GM03348 (cell line): ENCODE data around the gene TMEM107.
"Not testable (repeated sequence)": the region's sequence is repeated elsewhere in the genome, so short reads cannot be mapped to it uniquely, and the experiment has no call there.

Source experiments
- DNase-seq: peaks from one replicate; pipeline ENCODE4 v3.0.0; 2012; ENCODE audit warnings: low spot score

Gene TMEM107

DNA sequence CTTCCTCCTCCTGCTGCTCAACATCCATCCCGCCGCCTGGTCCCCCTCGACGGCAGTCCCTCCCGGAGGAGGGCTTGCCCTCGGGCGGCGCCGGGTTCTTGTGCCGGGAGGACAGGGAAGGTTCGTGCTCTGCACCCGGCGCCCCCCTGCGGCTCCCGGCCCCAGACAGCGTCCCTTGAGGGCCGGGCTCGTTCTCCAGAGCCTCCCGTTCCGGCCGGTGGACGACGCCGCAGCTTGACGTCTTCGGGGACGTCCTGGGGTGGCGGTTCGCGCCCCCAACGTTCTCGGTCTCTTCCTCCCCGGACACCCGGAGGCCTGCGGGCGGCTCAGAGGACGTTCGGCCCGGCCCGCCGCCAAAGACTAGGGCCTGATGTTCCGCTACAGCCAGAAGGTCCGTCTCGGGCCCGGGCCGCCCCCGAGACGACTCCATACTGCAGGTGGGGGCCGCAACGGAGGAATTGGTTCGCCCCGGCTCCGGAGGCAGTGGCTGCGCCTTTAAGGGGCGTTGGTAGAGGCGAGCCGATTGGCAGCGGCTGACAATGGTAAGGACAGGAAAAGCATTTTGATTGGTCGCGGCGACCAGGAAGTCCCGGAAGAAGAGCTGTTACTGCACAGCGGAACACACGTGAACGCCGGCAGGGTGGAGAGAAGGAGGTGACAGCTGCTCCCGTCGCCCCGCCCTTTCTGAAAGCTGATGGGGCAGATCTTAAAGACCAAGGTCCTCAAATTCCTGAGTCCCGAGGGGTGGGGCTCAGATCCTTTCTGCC, 13.7 kb upstream of the TMEM107 start, which contains the start of gene BORCS6:
BORCS6 (minus strand) TSS at position 470 of the 767 bp plus-strand sequence; CDS start at position 430, 40 bp downstream.
- peak; percentile 97 for DNase-seq

DNA sequence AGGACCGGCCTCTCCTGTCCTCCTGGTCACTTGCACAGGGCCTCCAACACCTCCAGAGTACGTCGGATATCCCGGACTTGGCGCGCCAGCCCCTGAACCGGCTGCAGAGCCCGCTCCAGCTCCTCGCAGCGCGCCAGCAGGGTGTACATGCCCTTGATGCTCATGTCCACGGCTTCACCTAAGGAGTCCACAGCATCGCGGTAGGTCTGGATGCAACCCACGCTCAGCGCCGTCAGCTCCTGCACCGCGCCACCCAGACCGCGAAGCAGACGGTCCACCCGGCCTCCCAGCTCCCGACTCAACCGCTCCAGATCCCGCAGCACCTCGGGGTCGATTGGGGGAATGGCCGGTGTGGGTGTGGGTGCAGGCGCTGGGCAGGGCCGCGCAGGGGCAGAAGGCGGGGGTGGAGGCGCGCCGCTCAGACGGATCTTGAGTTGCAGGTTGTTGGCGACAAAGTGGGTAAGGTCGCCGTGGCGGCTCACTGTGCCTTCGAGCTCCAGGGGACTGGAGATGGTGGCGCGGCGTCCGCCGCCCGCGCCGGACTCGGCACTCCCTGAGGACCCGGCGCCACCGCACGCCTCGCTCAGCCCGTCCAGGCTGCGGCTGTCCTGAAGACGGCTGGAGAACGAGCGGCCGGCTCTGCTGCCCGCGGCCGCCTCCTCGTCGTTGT, 13.0 kb upstream of the TMEM107 start:
- peak; percentile 18 for DNase-seq

DNA sequence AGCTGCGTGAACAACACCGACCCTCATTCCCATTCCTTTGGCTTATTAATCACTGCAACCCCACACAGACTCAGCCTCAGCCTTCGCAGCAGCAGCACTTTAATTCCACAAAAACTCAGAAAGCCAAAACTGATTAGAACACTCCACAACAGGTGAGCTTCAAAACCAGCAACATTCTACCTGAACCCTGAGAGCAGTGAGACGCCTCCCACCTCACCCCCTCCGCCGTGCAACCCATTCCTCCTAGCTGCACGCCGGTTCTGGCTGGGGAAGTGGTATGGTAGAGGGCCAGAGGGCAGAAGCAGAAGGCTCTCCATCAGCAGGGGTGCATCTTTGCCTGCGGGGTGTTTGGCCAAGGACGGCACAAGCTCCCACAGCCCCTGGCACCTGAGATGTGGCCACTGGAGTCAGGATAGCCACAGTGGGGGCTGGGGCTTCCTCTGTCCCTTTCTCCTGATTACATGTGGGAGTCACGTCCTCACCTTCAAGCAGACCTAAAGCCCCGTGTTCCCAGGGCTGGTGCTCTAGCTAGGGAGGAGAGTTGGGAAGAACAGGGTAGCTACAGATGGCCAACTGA, 12.2 kb upstream of the TMEM107 start:
- DNase-seq, result no peak

DNA sequence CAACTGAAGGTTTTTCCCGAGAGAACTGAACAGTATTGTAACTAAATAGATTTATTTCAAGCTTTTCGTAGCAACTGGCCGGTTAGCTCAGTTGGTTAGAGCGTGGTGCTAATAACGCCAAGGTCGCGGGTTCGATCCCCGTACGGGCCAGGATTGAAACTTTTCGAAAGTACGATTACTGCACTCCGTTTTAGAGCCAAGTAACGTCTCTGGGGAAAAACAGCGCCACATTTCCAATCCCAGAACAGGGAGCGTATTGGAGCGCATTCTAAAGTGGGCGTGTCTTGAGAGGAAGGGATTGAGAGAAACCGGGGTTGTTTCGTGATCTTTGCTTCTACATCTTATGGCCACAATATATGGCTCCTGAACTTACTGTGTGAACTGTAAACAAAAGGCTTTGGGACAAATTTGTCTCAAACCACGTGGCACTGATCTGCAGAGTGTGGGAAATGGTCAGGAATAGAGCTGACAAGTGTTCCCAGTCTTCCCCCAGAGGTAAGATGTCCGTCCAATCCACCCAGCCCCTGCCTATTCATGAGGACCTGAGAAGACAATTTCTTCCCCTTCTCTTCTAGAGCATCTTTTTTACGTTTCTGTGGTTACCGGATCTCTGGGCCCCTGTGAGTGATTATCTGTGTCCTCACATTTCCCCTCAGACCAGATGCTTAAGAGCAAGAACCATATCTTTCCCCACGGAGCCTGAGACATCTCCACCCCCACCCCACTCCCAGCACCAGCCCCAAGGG, 11.5 kb upstream of the TMEM107 start:
- peak; percentile 86 for DNase-seq

DNA sequence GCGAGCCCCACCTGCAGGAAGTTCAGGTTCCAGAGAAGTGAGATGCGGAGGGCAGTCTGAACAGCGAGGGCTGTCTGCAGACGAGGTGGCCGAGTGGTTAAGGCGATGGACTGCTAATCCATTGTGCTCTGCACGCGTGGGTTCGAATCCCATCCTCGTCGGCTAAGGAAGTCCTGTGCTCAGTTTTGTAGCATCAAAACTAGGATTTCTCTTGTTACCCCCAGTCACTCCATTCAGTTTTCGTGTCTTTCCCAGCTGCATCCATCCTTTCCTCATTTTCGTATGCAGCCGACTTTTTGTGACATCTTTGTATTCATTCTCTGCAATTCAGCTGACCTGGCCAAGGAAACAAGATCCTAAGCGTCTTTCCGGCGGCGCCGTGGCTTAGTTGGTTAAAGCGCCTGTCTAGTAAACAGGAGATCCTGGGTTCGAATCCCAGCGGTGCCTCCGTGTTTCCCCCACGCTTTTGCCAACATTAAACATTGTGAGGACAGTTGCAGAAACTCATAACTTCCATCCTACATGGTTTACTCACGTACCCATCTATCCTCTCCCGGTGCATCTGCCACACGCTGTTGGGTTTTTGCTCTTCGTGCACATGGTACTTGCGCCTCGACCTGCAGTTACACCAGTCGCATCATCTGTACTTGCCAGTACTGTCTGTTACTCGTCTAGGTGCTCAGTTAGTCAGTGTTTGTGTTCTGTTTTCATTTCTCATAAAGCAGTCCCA, 10.8 kb upstream of the TMEM107 start:
- peak; percentile 74 for DNase-seq

DNA sequence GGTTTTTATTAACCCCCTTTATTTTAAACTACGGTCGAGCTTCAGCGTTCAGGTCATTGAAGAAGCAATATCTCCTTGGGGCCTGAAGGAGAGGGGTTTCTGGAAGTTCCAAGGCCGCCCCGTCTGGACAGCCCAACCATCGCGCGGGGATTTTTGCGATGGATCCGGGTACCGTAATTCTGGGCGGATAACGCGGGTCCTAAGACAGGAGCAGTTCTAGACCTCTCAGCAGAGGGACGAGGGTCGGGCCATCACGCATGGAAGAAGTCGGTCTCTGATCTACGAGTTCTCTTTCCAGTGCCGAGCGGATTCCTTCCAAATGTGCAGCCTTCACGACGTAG, 10.2 kb upstream of the TMEM107 start:
- DNase-seq, result no peak

DNA sequence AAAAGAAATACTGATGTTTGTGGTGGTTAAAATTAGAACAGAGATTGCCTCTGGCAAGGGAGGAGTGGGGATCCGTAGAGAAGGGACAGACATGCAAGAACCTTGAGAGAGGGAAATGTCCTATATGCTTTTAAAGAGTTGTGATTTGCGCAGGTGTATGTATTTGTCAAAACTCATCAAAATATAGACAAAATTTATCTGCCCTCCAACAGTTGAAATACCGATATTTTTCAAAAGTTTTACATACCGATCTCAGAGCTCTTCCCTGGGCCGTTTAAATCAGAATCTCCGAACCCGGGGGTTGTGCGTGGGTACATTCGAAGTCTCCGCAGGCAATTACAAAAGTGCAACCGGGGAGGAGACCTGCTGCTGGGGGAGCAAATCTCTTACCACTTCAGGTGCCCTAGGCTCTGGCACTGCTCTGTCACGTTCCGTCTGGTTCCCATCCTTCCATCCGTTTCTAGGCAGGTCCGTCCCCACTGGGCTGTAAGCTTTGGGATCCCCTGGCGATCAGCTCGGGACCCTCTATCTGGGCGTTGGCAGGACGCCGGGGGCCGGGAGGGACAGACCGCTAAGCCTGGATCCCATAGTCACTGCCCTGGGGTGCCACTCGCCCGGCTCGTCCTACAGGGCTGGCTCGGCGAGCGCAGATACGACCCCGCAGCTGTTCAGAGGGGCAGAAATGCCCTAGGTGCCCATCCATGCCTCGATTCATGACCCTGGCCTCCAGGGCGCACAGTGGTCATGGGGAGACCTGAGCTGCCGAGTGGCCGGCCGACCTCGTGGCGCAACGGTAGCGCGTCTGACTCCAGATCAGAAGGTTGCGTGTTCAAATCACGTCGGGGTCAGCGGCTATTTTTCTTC, 9.6 kb upstream of the TMEM107 start:
- peak; percentile 72 for DNase-seq

DNA sequence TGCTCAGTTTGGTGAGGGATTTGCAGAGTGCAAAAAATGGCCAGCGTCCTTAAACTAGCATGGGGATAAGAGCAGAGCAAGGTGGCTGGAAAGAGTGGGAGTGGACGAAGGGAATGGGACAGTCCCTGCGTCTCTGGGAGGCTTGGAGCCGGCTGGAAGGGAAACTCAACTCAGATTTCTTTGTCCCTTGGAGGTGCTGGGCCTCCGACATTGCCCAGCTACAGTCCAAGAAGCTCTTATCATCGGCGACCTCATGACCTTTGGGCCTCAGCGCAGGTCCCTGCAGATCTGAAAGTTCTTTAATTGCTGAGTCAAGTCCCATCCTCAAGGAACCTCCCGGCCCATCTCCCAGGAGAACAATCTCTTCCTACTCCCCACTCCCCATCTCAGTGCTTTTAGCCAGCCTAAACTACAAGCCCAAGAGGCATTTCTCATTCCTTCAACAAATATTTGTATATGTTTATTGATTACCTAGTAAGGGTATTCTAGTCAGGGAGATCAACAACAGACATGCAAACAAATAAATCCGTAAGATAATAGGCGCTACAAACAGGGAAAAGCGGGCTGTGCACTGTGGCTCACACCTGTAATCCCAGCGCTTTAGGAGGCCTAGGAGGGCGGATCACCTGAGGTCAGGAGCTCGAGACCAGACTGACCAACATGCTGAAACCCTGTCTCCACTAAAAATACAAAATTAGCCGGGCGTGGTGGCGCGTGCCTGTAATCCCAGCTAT, 985 bp upstream of the TMEM107 start:
- no peak for DNase-seq

DNA sequence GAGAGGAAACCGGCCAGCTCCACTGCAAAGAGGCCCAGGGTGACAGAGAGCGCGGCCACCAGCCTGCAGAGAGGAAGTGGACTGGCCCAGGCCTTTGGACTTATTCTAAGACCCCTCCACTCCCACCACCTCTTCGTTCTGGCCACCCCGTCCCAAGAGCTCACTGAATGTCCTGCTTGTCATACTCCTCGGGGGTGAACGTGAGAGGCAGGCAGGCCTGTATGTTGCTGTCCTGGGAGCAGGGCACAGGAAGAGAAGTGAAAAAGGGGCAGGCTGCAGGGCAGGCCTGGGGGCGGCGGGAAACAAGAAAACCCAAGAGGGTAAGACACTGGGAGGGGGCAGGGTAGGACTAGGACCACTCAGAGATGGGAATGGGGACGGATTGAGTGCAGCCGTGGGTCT, 384 bp downstream of the TMEM107 start:
- no peak for DNase-seq

DNA sequence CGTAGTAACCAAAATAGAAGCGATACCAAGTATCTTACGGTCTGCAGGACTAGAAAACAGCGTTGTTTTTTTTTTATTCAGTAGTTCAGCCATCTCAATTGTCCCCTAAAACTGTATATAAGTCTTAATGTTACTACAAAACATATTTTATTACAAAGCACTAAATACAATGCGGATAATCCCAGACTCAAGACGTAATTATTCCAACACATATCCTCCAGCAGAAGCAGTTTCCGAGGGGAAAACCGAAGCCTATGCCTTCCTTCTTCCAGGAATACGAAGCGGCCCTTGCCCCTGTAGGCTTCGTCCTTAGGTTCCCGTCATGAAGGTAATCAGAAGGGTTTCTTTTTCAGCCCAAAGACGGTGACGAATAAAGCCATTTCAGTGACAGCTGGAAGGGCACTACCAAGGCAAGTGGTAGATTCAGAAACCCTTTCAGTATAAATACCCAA, 2.3 kb downstream of the TMEM107 start:
- no peak for DNase-seq

DNA sequence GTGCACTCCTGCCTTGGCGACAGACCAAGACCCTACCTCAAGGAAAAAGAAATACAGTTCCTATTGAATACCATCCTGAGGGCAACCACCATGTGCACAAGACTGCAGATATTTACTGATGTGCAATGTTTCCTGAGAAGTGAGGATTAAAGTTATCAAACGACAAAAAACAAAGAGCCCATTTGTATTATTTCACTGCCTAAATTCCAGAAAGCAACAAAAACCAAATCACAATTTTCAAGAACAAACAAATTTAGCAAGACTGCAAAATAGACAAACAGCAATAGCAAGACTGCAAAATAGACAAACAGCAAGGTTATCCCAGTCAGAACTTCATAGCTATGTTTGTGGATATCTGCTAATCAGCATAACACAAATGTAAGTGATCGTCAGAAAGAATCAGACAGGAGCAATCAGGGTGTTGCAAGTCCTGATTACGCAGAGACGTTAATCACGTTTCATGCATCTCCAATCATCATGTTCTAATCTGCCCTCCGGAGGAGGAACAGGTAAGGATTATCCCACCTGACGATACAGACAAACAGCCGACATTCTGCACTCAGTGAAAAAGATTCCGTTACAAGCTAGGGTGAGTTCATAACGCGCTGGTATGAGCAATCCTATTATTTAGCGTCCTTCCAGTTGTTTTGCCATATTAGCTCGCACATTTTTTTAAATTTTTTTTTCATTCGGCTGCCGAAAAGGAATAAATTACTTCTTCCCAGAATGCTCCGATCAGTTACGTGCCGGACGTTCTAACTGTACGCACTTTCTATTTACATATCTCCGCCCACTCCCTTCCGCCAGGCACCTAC, 2.9 kb downstream of the TMEM107 start:
- peak; percentile 77 for DNase-seq

DNA sequence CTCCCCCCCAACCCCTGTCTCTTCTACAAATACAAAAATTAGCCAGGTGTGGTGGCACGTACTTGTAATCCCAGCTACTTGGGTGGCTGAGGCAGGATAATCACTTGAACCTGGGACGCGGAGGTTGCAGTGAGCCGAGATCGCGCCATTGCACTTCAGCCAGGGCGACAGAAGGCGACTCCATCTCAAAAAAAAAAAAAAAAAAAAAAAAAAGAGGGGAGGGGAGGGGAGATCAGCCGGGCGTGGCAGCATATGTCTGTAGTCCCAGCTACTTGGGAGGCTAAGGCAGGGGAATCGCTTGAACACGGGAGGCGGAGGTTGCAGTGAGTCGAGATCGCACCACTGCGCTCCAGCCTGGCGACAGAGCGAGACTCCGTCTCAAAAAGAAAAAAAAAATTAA, 6.0 kb downstream of the TMEM107 start:
- DNase-seq, result not testable (repeated sequence)

DNA sequence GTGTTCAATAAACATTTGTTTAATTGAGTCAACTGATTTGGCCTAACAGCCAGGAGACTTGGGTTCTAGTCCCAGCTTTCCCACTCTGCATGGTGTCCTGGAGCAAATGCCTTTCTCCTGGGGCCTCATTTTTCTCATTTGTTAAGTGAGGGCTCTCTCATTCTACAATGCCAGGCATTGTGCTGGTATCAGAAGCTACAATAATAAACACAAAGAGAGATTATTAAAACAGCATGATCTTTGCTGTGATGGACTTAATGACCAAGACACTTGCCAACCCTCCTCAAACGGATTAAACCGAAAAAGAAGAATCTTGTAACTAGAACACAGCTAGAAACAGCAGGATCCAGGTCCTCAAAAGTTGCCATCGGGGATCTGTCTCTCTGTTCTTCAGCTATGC, 8.7 kb downstream of the TMEM107 start:
- no peak for DNase-seq

DNA sequence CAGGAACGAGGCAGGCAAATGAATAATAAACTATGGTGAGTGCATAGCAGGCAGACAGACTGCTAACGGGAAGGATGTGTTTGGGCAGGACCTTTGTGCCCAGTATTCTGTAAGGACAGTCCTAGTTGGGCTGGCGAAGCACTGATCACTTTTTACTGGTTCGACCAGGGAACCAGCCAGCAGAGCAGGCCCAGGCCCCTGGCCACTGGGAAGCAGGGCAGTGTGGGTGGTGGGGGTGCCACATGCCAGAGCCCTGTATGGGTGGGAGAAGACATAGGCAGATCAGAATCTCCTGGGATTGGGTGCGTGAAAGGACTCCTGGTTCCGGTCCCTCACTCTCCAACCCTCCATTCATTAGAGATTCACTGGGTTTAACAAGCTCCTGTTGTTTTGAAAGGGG, 9.4 kb downstream of the TMEM107 start:
- no peak for DNase-seq

DNA sequence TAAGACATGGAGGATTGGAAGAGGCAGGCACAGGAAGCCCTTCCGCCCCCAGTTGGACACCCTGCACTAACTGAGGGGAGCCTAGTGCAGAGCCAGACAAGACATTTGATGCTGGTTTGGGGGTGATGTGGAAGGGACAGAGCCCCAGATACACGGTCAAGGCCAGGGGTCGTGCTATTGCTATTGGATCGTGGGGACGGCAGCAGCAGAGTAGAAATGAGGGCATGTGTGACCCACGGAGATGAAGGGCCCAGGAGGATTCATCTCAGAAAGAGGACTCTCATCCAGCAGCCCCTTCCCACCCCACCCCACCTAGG, 11.4 kb downstream of the TMEM107 start:
- DNase-seq, result no peak

DNA sequence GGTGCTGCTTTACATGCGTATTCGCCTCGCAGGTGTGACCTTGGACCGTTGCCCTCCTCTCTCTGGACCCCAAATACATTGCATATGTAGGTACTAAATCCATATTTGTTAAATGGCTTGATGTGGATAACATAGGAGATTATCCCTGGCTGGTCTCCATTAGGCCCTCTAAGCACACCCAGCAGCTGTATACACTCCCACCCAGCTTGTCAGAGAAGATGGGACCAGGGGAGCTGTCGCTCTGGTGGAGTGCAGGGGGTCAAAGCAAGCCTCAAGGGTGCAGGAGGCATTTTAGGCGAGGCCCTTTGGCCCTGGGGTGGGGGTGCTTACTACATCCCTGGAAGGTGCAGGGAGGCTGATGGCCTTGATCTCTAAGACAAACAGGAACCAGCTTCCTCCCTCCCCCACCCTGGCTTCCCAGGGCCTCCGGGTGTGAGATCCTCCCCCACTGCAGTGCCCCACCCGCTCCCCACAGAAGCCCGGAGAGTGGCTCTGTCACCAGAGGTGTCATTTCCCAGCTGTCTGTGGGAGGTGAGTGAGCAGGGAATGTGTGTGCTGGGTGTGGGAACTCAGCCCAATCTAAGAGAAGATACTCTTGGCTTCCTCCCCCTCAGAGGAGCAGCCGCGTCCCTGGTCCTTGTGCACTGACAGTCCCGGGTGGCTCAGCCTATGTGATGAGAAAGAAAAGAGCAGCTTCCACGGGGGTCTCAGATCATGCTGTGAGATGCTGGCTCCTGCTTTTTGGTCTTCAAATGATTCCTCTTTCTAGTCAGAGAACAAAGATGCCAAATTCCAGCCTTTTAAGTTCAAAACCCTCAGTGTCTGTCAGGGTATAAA, 12.0 kb downstream of the TMEM107 start:
- peak; percentile 42 for DNase-seq

DNA sequence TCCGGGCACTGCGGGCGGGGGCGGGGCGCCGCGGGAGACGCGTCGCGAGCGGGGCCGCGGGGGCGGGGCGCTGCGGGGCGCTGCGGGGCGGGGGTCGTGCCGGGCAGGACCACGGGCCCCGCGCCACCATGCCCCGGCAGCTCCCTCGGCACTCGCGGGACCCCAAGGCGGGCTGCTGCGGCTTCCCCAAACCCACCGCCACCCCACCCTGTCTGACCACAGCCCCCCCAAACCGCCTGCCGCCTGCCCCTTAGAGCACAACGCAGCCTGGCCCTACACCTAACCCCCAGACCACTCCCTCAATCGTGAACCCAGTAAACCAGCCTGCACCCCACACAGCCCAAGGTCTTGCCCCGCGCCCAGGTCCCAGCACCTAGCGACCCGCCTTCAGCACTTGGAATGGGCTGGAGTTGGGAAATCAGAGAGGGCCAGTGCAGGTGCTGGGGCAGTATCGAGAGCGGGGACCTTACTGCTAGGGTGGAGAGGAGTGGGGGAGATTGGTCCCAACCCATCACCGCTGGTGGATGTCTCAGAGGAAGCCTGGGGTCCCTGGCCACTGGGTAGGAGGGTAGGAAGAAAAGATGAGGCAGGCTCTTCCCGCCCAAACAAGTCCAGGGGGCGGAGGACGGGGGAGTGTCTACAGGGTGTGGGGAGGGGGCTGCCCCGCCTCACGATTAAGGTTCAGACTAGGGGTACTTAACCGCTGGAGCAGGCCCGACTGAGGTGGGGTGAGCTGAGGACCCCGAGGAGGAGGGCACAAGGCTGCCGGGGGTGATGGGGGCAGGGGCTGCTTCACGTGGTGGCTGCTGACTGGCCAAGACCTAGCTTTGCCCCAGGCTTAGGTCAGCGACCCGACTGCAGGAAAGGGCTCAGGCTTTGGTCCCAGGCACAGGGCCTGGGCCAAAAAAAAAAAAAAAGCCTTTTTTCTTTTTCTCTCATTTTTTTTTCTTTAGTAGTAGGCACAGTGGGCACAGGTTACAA, 12.9 kb downstream of the TMEM107 start:
- DNase-seq, result no peak
